Pancreas (tissue), 10 donors: ENCODE results near the gene TTC29. TPM values are rescaled to one million over a fixed set of nuclear protein-coding genes. Genes with fewer than 3 reads are reported as not detected.
"Not testable (repeated sequence)": the region's sequence is repeated elsewhere in the genome, so short reads cannot be mapped to it uniquely, and the experiment has no call there.

Experiments
- ATAC-seq, 4 donors: fragments of 200-7000 bp; cut with Tn5 transposase; one replicate each; pipeline versions ENCODE4 v1.8.0 to v1.9.1; 2020; ENCODE audit warnings: mild to moderate bottlenecking in 4 of 4, moderate library complexity in 4 of 4
- DNase-seq, 6 donors: peaks; one replicate each; pipeline ENCODE4 v3.0.0-alpha.2; 2020
- FAIRE-seq: peaks from 2 replicates; lab custom pipeline; 2012; peaks lifted over from hg19 to GRCh38; lab: Jason Lieb, UNC
- H3K27ac ChIP-seq, 4 donors: fragments of 200-600 bp; sonication (generic); 1 replicate in 3 of 4; 2 replicates in 1 of 4; pipeline versions ENCODE4 v1.5.0 to v1.8.0; 2020
- H3K27me3 ChIP-seq, 4 donors: fragments of 200-600 bp; one replicate each; pipeline ENCODE4 v1.8.0; 2021
- H3K36me3 ChIP-seq, 3 donors: fragments of 200-600 bp; sonication (generic) in 1 of 3; one replicate each; pipeline versions ENCODE4 v1.5.0 to v1.8.0; 2020 to 2021
- H3K4me1 ChIP-seq, 3 donors: fragments of 200-600 bp; one replicate each; pipeline ENCODE4 v1.8.0; 2021
- H3K4me3 ChIP-seq, 4 donors: fragments of 200-600 bp; sonication (generic) in 2 of 4; one replicate each; pipeline versions ENCODE4 v1.5.0 to v1.8.0; 2020 to 2021
- H3K9me3 ChIP-seq, 4 donors: fragments of 200-600 bp; one replicate each; pipeline ENCODE4 v1.8.0; 2021
- WGBS, 2 donors: extraction: QIAGEN DNeasy Blood & Tissue Kit; methylation state at CpG; one replicate each; pipeline ENCODE4 v1.1.7; 2013; 5-methylcytosine and 5-hydroxymethylcytosine counted together
- intact Hi-C, 3 donors: fragments of 100-400 bp; cut with DNase I; formaldehyde crosslinking; loops; one replicate each; pipeline versions ENCODE4 v1.11.1 to v1.14.2; 2022
- polyA plus RNA-seq, 2 donors: library from polyadenylated mRNA; stranded (reverse); fragments of 200-250 nt; gene quantifications; one replicate each; pipeline ENCODE4 v1.2.3, GENCODE V29; 2013
- total RNA-seq, 6 donors: library from RNA; stranded (reverse); fragmentation: NEBNext Ultra II Directional in 4 of 6; extraction: Animal tissue kit (Norgen Biotek cat#: 25700) in 4 of 6; gene quantifications; one replicate each; pipeline versions ENCODE4 v1.2.1 to v1.2.4, GENCODE V29; 2021 to 2023
- TF ChIP-seq, protein P1 (sequence below), 4 donors: fragments of 200-600 bp; sonication (generic) in 3 of 4; IDR thresholded peaks; one replicate each; pipeline versions ENCODE4 v1.5.0 to v1.8.0; 2021; ENCODE audit warnings: antibody characterized with exemption in 4 of 4
- donor health status: healthy with polysubstance abuse.
- donor health status: DM: no; HTN: no; CAD: no; lungs with moderate emphysema.
- donor health status: DM: no; HTN: no; CAD: no.
- donor health status: control.
- donor health status: control.
- donor health status: Bipolar disorder and iron deficiency.
- donor health status: DM: yes; HTN: yes; CAD: no.
- donor health status: DM: no; HTN: no; CAD: no.
- donor health status: DM: no; HTN: no; CAD: no.
- donor health status: DM: yes; HTN: yes; CAD: no.

The TTC29 gene
- total and polyA plus RNA-seq, 8 donors, result not detected

DNA sequence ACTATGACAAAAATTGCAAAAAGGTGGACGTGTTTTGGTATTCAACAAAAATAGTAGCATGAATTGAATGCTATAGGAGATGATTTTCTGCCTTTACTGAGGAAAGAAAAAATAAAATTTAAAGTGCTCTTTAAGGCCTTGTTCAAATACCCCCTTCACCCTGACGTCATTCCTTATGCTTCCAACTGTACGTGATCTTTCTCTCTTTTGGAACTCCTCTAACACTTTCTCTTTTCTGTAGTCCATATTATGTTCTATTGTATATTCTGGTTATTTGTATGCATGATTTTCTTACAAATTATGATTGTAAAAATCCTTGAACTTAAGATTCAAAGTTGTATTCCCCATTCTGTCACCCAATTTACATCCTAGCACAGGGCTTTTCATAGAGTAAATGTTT lies 206.5 kb downstream of the TTC29 start:
- intact Hi-C loops, result no loop called here
- WGBS, 2 donors, result 45 to 49% methylated on average over 3 of the region's 3 CpGs
- DNase-seq, result no peak

DNA sequence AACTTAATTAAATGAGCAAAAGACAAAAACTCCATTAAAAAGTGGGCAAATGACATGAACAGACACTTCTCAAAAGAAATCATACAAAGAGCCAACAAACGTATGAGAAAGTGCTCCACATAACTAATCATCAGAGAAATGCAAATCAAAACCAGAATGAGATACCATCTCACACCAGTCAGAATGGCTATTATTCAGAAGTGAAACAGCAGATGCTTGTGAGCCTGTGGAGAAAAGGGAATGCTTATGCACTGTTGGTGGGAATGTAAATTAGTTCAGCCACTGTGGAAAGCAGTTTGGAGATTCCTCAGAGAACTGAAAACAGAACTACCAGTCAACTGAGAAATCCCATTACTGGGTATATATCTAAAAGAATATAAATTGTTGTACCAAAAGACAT lies 222.1 kb downstream of the TTC29 start:
- ATAC-seq, H3K4me1 ChIP-seq, H3K9me3 ChIP-seq, FAIRE-seq, DNase-seq, H3K36me3 ChIP-seq, H3K4me3 ChIP-seq, H3K27me3 ChIP-seq, intact Hi-C loops, H3K27ac ChIP-seq: not testable (repeated sequence)
- WGBS, 2 donors, result 24 to 47% methylated on average over 1 of the region's 1 CpG

More for the DNA sequence above, 206.5 kb downstream of the TTC29 start:
- H3K36me3 ChIP-seq, result no peaks in the 10 kb centered on the region
- H3K27me3 ChIP-seq, result no peaks in the 10 kb centered on the region
- no peaks in the 10 kb centered on the region for H3K9me3 ChIP-seq
- TF ChIP-seq, protein P1, sequence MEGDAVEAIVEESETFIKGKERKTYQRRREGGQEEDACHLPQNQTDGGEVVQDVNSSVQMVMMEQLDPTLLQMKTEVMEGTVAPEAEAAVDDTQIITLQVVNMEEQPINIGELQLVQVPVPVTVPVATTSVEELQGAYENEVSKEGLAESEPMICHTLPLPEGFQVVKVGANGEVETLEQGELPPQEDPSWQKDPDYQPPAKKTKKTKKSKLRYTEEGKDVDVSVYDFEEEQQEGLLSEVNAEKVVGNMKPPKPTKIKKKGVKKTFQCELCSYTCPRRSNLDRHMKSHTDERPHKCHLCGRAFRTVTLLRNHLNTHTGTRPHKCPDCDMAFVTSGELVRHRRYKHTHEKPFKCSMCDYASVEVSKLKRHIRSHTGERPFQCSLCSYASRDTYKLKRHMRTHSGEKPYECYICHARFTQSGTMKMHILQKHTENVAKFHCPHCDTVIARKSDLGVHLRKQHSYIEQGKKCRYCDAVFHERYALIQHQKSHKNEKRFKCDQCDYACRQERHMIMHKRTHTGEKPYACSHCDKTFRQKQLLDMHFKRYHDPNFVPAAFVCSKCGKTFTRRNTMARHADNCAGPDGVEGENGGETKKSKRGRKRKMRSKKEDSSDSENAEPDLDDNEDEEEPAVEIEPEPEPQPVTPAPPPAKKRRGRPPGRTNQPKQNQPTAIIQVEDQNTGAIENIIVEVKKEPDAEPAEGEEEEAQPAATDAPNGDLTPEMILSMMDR (IDR thresholded peaks at IDR 0.05), result no peak
- no peak overlapping the region for H3K27ac ChIP-seq
- no peak overlapping the region for H3K4me3 ChIP-seq
- H3K4me1 ChIP-seq, result no peaks in the 10 kb centered on the region
- no peak for FAIRE-seq
- ATAC-seq, result no peak

DNA sequence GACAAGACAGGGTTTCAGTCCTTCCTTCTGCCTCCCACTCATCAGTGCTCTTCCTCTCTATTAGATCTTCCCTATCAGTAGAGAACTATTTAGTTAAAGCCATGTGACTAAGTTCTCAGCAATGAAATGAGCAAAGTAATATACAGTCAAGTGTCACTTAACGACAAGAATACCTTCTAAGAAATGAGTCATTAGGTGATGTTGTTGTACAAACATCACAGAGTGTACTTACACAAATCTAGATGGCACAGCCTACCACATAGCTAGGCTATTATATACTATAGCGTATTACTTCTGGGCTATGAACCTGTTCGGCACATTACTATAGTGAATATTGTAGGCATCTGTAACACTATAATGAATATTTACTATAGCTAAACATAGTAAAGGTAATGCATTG lies 235.7 kb downstream of the TTC29 start:
- intact Hi-C loops, result no loop called here
- Histone ChIP-seq H3K27ac (no peak overlapping the region), H3K9me3 (no peaks in the 10 kb centered on the region), H3K4me1 (no peaks in the 10 kb centered on the region), H3K36me3 (no peaks in the 10 kb centered on the region), H3K27me3 (no peaks in the 10 kb centered on the region), H3K4me3 (no peak overlapping the region)
- WGBS, 2 donors, result 71 to 84% methylated on average over 3 of the region's 3 CpGs
- ATAC-seq (no peak), FAIRE-seq (no peak), DNase-seq (no peak)
- TF ChIP-seq, protein P1 (IDR thresholded peaks at IDR 0.05), result no peak

DNA sequence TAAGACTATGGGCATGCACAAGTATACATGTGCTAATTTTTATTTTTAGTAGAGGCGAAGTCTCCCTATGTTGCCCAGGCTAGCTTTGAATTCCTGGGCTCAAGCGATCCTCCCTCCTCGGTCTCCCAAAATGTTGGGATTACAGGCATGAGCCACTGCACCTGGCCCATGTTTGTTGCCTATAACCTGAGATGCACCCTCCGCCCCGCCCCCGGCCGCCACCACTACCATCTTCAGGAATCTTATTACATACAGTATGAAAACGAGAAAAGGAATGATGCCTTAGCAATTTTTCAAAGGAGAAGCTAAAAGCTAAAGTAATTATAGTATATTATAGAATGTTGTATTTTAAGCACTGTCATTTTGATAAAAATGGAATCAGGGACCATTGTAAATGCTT lies 245.8 kb downstream of the TTC29 start:
- H3K27me3 ChIP-seq, result no peaks in the 10 kb centered on the region
- TF ChIP-seq, protein P1 (IDR thresholded peaks at IDR 0.05), result no peak
- DNase-seq (no peak), FAIRE-seq (no peak), ATAC-seq (no peak)
- H3K4me3 ChIP-seq, result no peak overlapping the region
- intact Hi-C loops, result no loop called here
- no peak overlapping the region for H3K27ac ChIP-seq
- WGBS, 2 donors, result 75 to 81% methylated on average over 8 of the region's 8 CpGs
- H3K36me3 ChIP-seq, result no peaks in the 10 kb centered on the region
- H3K9me3 ChIP-seq, result no peaks in the 10 kb centered on the region
- no peaks in the 10 kb centered on the region for H3K4me1 ChIP-seq

DNA sequence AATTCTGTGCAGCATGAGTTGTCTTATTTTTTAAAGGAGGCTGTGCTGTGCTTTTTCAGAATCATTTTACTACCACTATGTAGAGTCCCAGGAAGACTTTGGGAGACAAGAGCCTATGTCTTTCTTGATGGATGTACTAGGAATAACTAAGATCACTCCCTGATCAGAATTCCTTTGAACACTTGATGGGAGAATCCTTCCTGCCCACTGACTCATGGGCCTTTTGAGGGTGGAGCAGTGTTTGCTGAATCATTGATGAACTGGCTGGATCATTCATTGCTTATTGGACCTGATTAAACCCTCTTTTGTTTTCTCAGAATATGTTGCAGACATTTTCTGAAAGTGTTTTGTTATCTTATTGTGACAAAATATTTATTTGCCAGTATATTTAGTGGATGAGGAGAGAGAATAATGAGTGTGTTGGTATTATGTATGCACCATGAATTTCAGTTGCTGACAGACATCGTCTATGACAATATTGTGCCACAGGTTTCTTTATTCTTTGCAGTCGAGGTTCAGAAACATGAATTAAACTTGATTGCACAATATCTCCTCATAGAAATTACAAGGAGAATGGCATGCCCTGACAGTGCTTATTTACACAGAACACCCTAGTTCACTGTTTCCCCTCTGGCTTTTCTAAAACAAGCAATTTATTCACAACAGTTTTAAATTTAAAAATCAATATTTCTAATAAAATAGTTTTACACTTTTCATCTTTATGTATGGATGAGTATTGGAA lies 270.7 kb downstream of the TTC29 start:
- DNase-seq (no peak), ATAC-seq (no peak), FAIRE-seq (no peak)
- no peaks in the 10 kb centered on the region for H3K36me3 ChIP-seq
- WGBS, 2 donors, result 45 to 58% methylated on average over 2 of the region's 2 CpGs
- TF ChIP-seq, protein P1 (IDR thresholded peaks at IDR 0.05), result no peak
- H3K4me1 ChIP-seq, result no peaks in the 10 kb centered on the region
- H3K9me3 ChIP-seq, result no peaks in the 10 kb centered on the region
- intact Hi-C loops, result no loop called here
- H3K27me3 ChIP-seq, result no peaks in the 10 kb centered on the region
- H3K27ac ChIP-seq, result no peak overlapping the region
- no peak overlapping the region for H3K4me3 ChIP-seq

DNA sequence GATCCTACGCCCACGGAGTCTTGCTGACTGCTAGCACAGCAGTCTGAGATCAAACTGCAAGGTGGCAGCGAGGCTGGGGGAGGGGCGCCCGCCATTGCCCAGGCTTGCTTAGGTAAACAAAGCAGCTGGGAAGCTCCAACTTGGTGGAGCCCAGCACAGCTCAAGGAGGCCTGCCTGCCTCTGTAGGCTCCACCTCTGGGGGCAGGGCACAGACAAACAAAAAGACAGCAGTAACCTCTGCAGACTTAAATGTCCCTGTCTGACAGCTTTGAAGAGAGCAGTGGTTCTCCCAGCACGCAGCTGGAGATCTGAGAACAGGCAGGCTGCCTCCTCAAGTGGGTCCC lies 281.7 kb downstream of the TTC29 start:
- DNase-seq, H3K4me1 ChIP-seq, H3K9me3 ChIP-seq, H3K36me3 ChIP-seq, H3K27me3 ChIP-seq, ATAC-seq, H3K4me3 ChIP-seq, H3K27ac ChIP-seq, intact Hi-C loops, FAIRE-seq: not testable (repeated sequence)
- 38 to 43% methylated on average over 4 to 6 of the region's 6 CpGs for WGBS, 2 donors
